Measurements from ENCODE around the gene MYO1A.

The MYO1A gene

GRCh38 chr12:57012600-57013465, 37.1 kb downstream of the MYO1A start:
- DNase-seq = no peak

GRCh38 chr12:57011438-57012424, 38.2 kb downstream of the MYO1A start:
- no peak for DNase-seq

- no peak for DNase-seq
Measured at GRCh38 chr12:57010627-57011247, 39.2 kb downstream of the MYO1A start.

- DNase-seq = no peak
Measured at GRCh38 chr12:57009949-57010626, 39.8 kb downstream of the MYO1A start.

GRCh38 chr12:57008178-57008577, 41.8 kb downstream of the MYO1A start:
- peak; percentile 33 to 69 for DNase-seq

DNA sequence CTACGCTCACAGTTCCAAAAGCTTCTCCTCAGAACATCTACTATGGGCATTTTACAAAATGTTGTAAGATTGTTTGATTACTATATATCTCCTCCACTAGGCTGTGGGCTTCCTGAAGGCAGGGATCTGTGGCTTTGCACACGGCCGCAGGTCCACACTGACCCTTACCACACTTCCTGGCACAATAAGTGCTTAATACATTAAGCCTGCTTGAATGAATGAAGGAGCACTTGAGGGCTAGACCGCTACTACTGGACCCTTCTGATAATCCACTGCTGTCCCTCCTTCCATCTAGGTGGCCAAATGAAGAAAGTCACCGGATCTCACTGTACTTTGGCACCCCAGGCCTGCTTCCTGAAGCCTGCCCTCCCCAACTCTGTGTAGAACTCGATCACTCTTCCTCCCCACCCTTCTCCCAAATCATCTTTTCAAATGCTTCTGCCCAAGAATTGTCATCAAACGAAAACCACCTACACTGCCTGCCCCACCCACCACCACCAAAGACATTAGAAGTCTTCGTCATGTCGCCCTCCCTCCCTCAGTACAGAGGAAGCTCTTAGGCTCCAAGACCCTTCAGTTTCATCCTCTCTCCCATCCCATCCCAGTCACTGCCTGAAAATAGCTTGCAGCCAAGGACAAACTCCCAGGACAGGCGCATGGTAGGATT, 43.0 kb downstream of the MYO1A start:
- no peak for DNase-seq

DNA sequence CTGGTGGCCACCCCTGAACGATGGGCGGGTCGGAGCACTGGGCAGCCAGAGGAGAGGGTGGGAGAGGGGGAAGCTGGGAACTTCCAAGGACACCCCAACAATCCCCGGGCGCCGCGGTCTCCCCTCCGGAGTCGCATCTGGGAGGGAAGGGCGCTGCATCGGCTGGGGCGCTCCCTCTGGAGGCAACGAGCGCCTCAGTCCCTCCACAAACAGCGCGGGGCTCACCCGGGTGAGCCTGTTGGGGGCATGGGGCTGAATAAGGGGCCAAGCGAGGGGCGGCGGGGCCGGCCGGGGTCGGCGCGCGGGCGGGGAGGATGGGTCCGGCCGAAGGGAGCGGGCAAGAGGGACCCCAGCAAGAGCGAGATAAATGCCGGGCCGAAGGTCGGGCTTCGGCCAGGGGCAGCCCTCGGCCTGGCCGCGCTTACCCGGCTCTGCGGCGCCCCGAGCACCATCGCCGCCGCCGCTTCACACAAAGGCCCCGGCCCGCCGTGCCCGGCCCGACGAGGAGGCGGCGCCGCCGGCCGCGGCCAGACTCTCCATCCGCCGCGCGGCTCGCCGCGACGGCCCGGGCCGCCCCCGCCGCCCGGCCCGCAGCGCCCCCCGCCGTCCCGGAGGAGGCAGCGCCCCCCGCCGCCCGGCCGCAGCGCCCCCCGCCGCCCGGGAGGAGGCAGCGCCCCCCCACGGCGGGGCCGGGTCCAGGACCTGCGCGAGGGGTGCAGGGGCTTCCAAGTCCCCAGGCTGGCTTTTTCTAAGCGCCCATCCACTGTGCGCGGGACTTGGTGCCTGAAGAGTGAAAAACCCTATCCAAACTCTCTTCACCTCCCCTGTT, 43.7 kb downstream of the MYO1A start, which contains the start of gene ZBTB39:
ZBTB39 (minus strand) TSS at position 567 of the 829 bp plus-strand sequence. CDS start 1,629 bp downstream, outside the sequence.
- peak; percentile 28 to 64 for DNase-seq

GRCh38 chr12:57004651-57005050, 45.3 kb downstream of the MYO1A start:
- no peak for DNase-seq

GRCh38 chr12:57003395-57003794, 46.5 kb downstream of the MYO1A start:
- no peak for DNase-seq

GRCh38 chr12:57001448-57001906, 48.5 kb downstream of the MYO1A start:
- DNase-seq = peak in 1 of 2 experiments; percentile 31

- DNase-seq = no peak
Measured at GRCh38 chr12:57000393-57000792, 49.5 kb downstream of the MYO1A start.

- no peak for DNase-seq
Measured at GRCh38 chr12:56999456-56999855, 50.5 kb downstream of the MYO1A start.

- no peak for DNase-seq
Measured at GRCh38 chr12:56998981-56999380, 50.9 kb downstream of the MYO1A start.

- DNase-seq = no peak
Measured at GRCh38 chr12:56998316-56998715, 51.6 kb downstream of the MYO1A start.

GRCh38 chr12:56996793-56997545, 53.0 kb downstream of the MYO1A start:
- DNase-seq = no peak

DNA sequence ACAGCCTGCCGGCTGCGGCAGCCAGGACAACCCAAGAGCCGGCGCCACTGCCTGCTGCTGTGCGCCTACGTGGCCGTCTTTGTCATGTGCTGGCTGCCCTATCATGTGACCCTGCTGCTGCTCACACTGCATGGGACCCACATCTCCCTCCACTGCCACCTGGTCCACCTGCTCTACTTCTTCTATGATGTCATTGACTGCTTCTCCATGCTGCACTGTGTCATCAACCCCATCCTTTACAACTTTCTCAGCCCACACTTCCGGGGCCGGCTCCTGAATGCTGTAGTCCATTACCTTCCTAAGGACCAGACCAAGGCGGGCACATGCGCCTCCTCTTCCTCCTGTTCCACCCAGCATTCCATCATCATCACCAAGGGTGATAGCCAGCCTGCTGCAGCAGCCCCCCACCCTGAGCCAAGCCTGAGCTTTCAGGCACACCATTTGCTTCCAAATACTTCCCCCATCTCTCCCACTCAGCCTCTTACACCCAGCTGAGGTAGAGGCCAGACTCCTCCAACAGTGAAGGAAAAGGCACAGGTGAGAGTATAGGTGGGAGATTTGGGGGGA, 53.9 kb downstream of the MYO1A start:
- no peak for DNase-seq

GRCh38 chr12:56995201-56995929, 54.6 kb downstream of the MYO1A start:
- no peak for DNase-seq

DNA sequence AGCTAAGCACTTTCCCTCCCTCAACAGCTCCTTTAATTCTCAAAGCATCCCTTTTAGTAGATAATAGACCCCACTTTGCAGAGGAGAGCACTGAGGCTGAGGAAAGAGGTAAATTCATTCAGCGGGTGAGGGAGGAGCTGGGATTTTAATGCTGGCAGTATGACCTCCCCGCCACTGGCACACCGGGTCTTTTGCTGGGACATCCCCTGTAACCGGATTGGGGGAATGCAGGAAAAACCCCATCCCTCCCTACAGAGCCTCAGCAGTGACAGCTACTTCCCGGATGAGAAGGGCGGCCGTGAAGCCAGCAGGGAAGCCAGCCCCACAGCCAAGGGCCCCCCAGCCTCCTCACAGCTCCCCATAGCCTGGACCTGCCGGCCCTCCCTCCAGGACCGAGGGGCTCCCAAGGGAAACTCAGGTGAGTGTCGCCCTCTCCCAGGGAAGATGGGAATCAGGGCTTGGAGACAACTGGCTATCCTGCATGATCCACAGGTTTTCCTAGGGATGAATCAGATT, 55.6 kb downstream of the MYO1A start:
- no peak for DNase-seq

DNA sequence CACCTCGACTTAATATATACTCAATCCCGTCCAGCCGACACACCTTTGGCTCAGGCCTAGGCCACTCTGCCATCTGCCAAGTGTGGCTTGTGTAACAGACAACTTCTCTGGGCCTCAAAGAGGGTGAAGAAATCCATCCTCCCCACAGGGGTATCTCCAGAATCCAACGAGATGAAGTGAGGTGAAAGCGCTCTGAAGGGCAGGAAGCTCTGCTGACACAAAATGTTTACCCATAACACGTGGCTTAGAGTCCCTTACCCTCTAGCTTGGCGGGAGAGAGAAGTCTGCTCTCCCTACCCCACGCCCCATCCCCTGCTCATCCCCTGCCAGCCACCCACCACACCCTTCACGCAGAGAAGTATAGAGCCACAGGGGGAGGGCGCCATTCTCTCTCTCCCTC, 56.6 kb downstream of the MYO1A start:
- no peak for DNase-seq

All from NCI-H446 (cell line).